Activated CD4-positive, CD25-positive, alpha-beta regulatory T cell treated with anti-CD3 and anti-CD28 coated beads, Interleukin-2, amount 50 U/mL, for 16 hours (primary cell): Measurements from ENCODE around the gene SOAT1.
A peak's percentile ranks its signal among the peaks of the same experiment; 100 is the strongest.
"Not testable (repeated sequence)": the region's sequence is repeated elsewhere in the genome, so short reads cannot be mapped to it uniquely, and the experiment has no call there.

ENCODE experiments used
- DNase-seq: peaks from one replicate; pipeline ENCODE4 v3.0.0-alpha.2; 2020; ENCODE audit warnings: low read depth, low spot score

The SOAT1 gene

GRCh38 chr1:179293340-179294327 lies at the start of gene SOAT1:
Gene SOAT1, plus strand, starts transcription at chr1:179293797. Its CDS starts 8,888 bp downstream, at chr1:179302685.
- peak; percentile 81 for DNase-seq

GRCh38 chr1:179245426-179245825 lies 48.2 kb upstream of the SOAT1 start:
- DNase-seq, result not testable (repeated sequence)

GRCh38 chr1:179247923-179248322 lies 45.7 kb upstream of the SOAT1 start:
- DNase-seq, result no peak

GRCh38 chr1:179251675-179252074 lies 41.9 kb upstream of the SOAT1 start:
- DNase-seq, result no peak

GRCh38 chr1:179252606-179253005 lies 41.0 kb upstream of the SOAT1 start:
- no peak for DNase-seq

GRCh38 chr1:179253286-179253972 lies 40.2 kb upstream of the SOAT1 start:
- no peak for DNase-seq

- DNase-seq, result no peak
Observed at GRCh38 chr1:179262183-179262582, 31.4 kb upstream of the SOAT1 start.

GRCh38 chr1:179263121-179263520 lies 30.5 kb upstream of the SOAT1 start:
- DNase-seq, result no peak

- DNase-seq, result no peak
Observed at GRCh38 chr1:179264507-179264906, 29.1 kb upstream of the SOAT1 start.

- no peak for DNase-seq
Observed at GRCh38 chr1:179269071-179269470, 24.5 kb upstream of the SOAT1 start.

- DNase-seq, result not testable (repeated sequence)
Observed at GRCh38 chr1:179274424-179274823, 19.2 kb upstream of the SOAT1 start.

- no peak for DNase-seq
Observed at GRCh38 chr1:179278920-179279319, 14.7 kb upstream of the SOAT1 start.

GRCh38 chr1:179283992-179284391 lies 9.6 kb upstream of the SOAT1 start:
- no peak for DNase-seq

- DNase-seq, result no peak
Observed at GRCh38 chr1:179287946-179288345, 5.7 kb upstream of the SOAT1 start.

- no peak for DNase-seq
Observed at GRCh38 chr1:179288977-179289376, 4.6 kb upstream of the SOAT1 start.

GRCh38 chr1:179295164-179295755 lies 1.7 kb downstream of the SOAT1 start:
- DNase-seq, result no peak

- DNase-seq, result no peak
Observed at GRCh38 chr1:179296356-179297104, 2.9 kb downstream of the SOAT1 start.

- DNase-seq, result no peak
Observed at GRCh38 chr1:179297105-179297378, 3.4 kb downstream of the SOAT1 start.

GRCh38 chr1:179298952-179299351 lies 5.4 kb downstream of the SOAT1 start:
- DNase-seq, result peak; percentile 16

- no peak for DNase-seq
Observed at GRCh38 chr1:179300112-179300511, 6.5 kb downstream of the SOAT1 start.

GRCh38 chr1:179302070-179302469 lies 8.5 kb downstream of the SOAT1 start:
- no peak for DNase-seq
